Measurements from ENCODE around the gene OR5K1. TPM values are rescaled to one million over a fixed set of nuclear protein-coding genes. Genes with fewer than 3 reads are reported as not detected.

Gene OR5K1
- total and polyA plus RNA-seq, 2 of the 4 experiments (the other 2 are of a cell fraction), result not detected

GRCh38 chr3:98450372-98450771 is 12.6 kb upstream of the OR5K1 start:
- POLR2A ChIA-PET (ENCODE audit: unreplicated experiment), result no interaction called here
- no peak overlapping the region for H3K18ac ChIP-seq (ENCODE audit: low read depth, low read length)
- no peak overlapping the region for H2BK15ac ChIP-seq (ENCODE audit: low read depth, low read length)
- no peak overlapping the region for H2AK9ac ChIP-seq (replicated peaks; ENCODE audit: low read depth, low read length, poor library complexity)
- TF ChIP-seq MXI1 (IDR thresholded peaks at IDR 0.05; ENCODE audit: borderline replicate concordance, low read depth, low read length), result no peak
- no peak for TF ChIP-seq BHLHE40 (IDR thresholded peaks at IDR 0.05; ENCODE audit: low read depth, low read length)
- no peak for TF ChIP-seq RCOR1 (IDR thresholded peaks at IDR 0.05; ENCODE audit: insufficient replicate concordance, low read length)
- TF ChIP-seq MAFK (IDR thresholded peaks at IDR 0.05; ENCODE audit: low read depth, low read length), result 0 out of 2 replicates have a peak, but pooled peaks have one; percentile 32
- H3K9me1 ChIP-seq (ENCODE audit: insufficient read depth, low read length), result no peaks in the 10 kb centered on the region
- no peak overlapping the region for H3K9ac ChIP-seq (ENCODE audit: low read depth, low read length)
- DNase-seq, result no peak
- WGBS, 2 experiments (ENCODE audit: extremely low coverage in 2 of 2, insufficient read length in 1 of 2), result 39% methylated on average over 2 of the region's 4 CpGs; no CpG with 5 or more reads in 1 of the 2 experiments
- no peaks in the 10 kb centered on the region for H3K36me3 ChIP-seq (ENCODE audit: control insufficient read depth, insufficient read depth, low read length)
- CTCF ChIA-PET, result no interaction called here
- no peak overlapping the region for H3K14ac ChIP-seq (replicated peaks; ENCODE audit: low read depth, low read length)
- no peak overlapping the region for H4K8ac ChIP-seq (ENCODE audit: low read depth in 2 of 2, low read length in 2 of 2)
- H2BK20ac ChIP-seq (ENCODE audit: low read depth, low read length), result no peak overlapping the region
- H2BK120ac ChIP-seq (ENCODE audit: low read depth, low read length), result no peak overlapping the region
- no peaks in the 10 kb centered on the region for H4K20me1 ChIP-seq (ENCODE audit: insufficient read depth, low read length)
- no peak overlapping the region for H3K56ac ChIP-seq (ENCODE audit: extremely low read depth, insufficient read depth, low read length)
- H4K91ac ChIP-seq (ENCODE audit: insufficient read depth, low read depth, low read length), result no peak overlapping the region
- in situ Hi-C loops (cut with MboI; ENCODE audit: low sequenced_read_pairs) (loop anchor here (25.0 kb wide), 1 partner anchor 88 kb away; the partner anchor contains the start of gene OR5K4), dilution Hi-C loops (cut with HindIII; ENCODE audit: low sequenced_read_pairs, unreplicated experiment) (no loop called here), intact Hi-C loops (cut with micrococcal nuclease) (no loop called here)
- no peaks in the 10 kb centered on the region for H3K4me1 ChIP-seq (ENCODE audit: control insufficient read depth, insufficient read depth, low read length)
- no peak overlapping the region for H4K5ac ChIP-seq (ENCODE audit: low read depth, low read length)
- no peak for ATAC-seq (ENCODE audit: low read depth)
- no peaks in the 10 kb centered on the region for H3K27me3 ChIP-seq (ENCODE audit: control insufficient read depth, insufficient read depth, low read length)
- no peak overlapping the region for H3K27ac ChIP-seq (ENCODE audit: insufficient read depth, low read length)
- no peaks in the 10 kb centered on the region for H3K9me3 ChIP-seq (ENCODE audit: control insufficient read depth, insufficient read depth, low read length)
- H3K23ac ChIP-seq (ENCODE audit: low read depth, low read length), result no peak overlapping the region
- no peak overlapping the region for H3K4me2 ChIP-seq (ENCODE audit: low read depth, low read length)
- no peak overlapping the region for H2BK5ac ChIP-seq (ENCODE audit: low read depth, low read length, poor library complexity, severe bottlenecking)
- BruUV-seq (replicated peaks), result no TSS peak
- H2AFZ ChIP-seq (replicated peaks; ENCODE audit: low read length, poor library complexity), result no peak overlapping the region
- no peak overlapping the region for H3K4ac ChIP-seq (ENCODE audit: low read depth, low read length)
- H3K4me3 ChIP-seq (ENCODE audit: insufficient read depth, low read depth, low read length), result no peak overlapping the region
- H3K79me1 ChIP-seq (ENCODE audit: low read depth in 1 of 2, low read length in 2 of 2), result no peaks in the 10 kb centered on the region
- H2AK5ac ChIP-seq (ENCODE audit: low read depth, low read length), result no peak overlapping the region
